Hepatocyte (in vitro differentiated cells): ENCODE results near the gene HNRNPA0. TPM values are rescaled to one million over a fixed set of nuclear protein-coding genes. Genes with fewer than 3 reads are reported as not detected.
A peak's percentile ranks its signal among the peaks of the same experiment; 100 is the strongest.

Experiments
- DNase-seq: peaks from one replicate; pipeline ENCODE4 v3.0.0-alpha.2; 2016; ENCODE audit warnings: low spot score
- H2AFZ ChIP-seq: fragments of 200-600 bp; sonication (generic); 2 replicates; pipeline ENCODE4 v1.6.0; 2016; ENCODE audit warnings: antibody characterized with exemption, mild to moderate bottlenecking
- H3K27ac ChIP-seq: fragments of 200-600 bp; sonication (generic); 2 replicates; pipeline ENCODE4 v1.5.1; 2016; ENCODE audit warnings: mild to moderate bottlenecking
- H3K27me3 ChIP-seq: fragments of 200-600 bp; sonication (generic); 2 replicates; pipeline ENCODE4 v1.6.1; 2016
- H3K36me3 ChIP-seq: fragments of 200-600 bp; sonication (generic); replicated peaks from 2 replicates; pipeline ENCODE4 v1.5.1; 2016; ENCODE audit warnings: low read depth; ENCODE audit not compliant: insufficient read depth
- H3K4me1 ChIP-seq: fragments of 200-600 bp; sonication (generic); 2 replicates; pipeline ENCODE4 v1.5.1; 2016; ENCODE audit warnings: mild to moderate bottlenecking, moderate library complexity; ENCODE audit not compliant: insufficient read depth
- H3K4me2 ChIP-seq: fragments of 200-600 bp; sonication (generic); 2 replicates; pipeline ENCODE4 v1.6.0; 2016
- H3K4me3 ChIP-seq: fragments of 200-600 bp; sonication (generic); 2 replicates; pipeline ENCODE4 v1.5.1; 2016; ENCODE audit warnings: mild to moderate bottlenecking
- H3K79me2 ChIP-seq: fragments of 200-600 bp; sonication (generic); 2 replicates; pipeline ENCODE4 v1.6.0; 2017; ENCODE audit warnings: mild to moderate bottlenecking
- H3K9me2 ChIP-seq: fragments of 200-600 bp; sonication (generic); replicated peaks from 2 replicates; pipeline ENCODE4 v1.6.0; 2017; ENCODE audit warnings: mild to moderate bottlenecking; ENCODE audit not compliant: insufficient read depth
- H3K9me3 ChIP-seq: fragments of 200-600 bp; sonication (generic); 2 replicates; pipeline ENCODE4 v1.5.1; 2016; ENCODE audit warnings: low read depth, mild to moderate bottlenecking
- H4K20me1 ChIP-seq: fragments of 200-600 bp; sonication (generic); 2 replicates; pipeline ENCODE4 v1.6.0; 2016; ENCODE audit warnings: mild to moderate bottlenecking; ENCODE audit not compliant: insufficient read depth, poor library complexity, severe bottlenecking
- EZH2 ChIP-seq: fragments of 200-600 bp; sonication (generic); IDR thresholded peaks from 2 replicates; pipeline ENCODE4 v1.6.1; 2016; ENCODE audit warnings: antibody characterized with exemption, mild to moderate bottlenecking, borderline replicate concordance
- EZH2phosphoT487 ChIP-seq: fragments of 200-600 bp; sonication (generic); IDR thresholded peaks from one replicate; pipeline ENCODE4 v1.6.1; 2018; ENCODE audit warnings: antibody characterized with exemption, mild to moderate bottlenecking, low read depth, moderate library complexity; ENCODE audit not compliant: unreplicated experiment, severe bottlenecking
- WGBS: methylation state at CpG from one replicate; pipeline ENCODE4 v1.1.6; 2016; ENCODE audit warnings: low lambda C conversion rate; ENCODE audit errors: missing lambda C conversion rate; 5-methylcytosine and 5-hydroxymethylcytosine counted together
- polyA plus RNA-seq: library from polyadenylated mRNA; unstranded; fragments of >200 nt; fragmentation: Nextera tagmentation; extraction: Ambion mirVana; gene quantifications from 2 replicates; pipeline ENCODE4 v1.2.1, GENCODE V29; 2016
- total RNA-seq: library from RNA; depleted of rRNA; stranded (reverse); fragments of >200 nt; gene quantifications from 2 replicates; pipeline ENCODE4 v1.2.3, GENCODE V29; 2014
- TF ChIP-seq, protein P1 (sequence below): fragments of 200-600 bp; sonication (generic); IDR thresholded peaks from 2 replicates; pipeline ENCODE4 v1.5.1; 2016; ENCODE audit warnings: antibody characterized with exemption, mild to moderate bottlenecking; ENCODE audit not compliant: poor library complexity

HNRNPA0 gene
- total and polyA plus RNA-seq, 2 experiments from 2014 or later, result 15.8 to 30.8 TPM

DNA sequence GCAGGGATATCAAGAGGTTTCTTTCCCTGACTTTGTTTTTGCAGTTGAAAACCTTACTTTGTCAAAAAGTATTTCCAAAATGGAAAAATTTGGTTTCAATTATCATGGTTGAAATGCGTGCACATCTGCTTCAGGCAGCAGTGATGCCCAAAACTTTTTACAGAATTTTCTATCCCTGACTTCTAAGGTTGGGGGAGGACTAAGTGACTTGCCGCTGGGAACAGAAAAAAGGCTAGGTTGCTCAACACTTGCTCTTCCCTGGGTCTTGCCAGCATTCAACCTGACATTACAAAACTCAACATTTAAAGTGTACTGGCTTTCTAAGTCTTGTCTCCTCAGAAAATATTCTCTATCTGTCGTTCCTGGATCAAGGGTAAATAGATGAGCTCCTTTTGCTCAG lies 23.0 kb downstream of the HNRNPA0 start:
- H3K79me2 ChIP-seq, result peaks cover 25% of the 10 kb centered on the region
- no peaks in the 10 kb centered on the region for H4K20me1 ChIP-seq
- no peak overlapping the region for H2AFZ ChIP-seq
- no peak overlapping the region for H3K4me2 ChIP-seq
- no peak for DNase-seq
- no peaks in the 10 kb centered on the region for H3K36me3 ChIP-seq
- H3K9me2 ChIP-seq, result no peaks in the 10 kb centered on the region
- H3K27ac ChIP-seq, result no peak overlapping the region
- TF ChIP-seq EZH2 (no peak), EZH2phosphoT487 (no peak)
- TF ChIP-seq, protein P1, sequence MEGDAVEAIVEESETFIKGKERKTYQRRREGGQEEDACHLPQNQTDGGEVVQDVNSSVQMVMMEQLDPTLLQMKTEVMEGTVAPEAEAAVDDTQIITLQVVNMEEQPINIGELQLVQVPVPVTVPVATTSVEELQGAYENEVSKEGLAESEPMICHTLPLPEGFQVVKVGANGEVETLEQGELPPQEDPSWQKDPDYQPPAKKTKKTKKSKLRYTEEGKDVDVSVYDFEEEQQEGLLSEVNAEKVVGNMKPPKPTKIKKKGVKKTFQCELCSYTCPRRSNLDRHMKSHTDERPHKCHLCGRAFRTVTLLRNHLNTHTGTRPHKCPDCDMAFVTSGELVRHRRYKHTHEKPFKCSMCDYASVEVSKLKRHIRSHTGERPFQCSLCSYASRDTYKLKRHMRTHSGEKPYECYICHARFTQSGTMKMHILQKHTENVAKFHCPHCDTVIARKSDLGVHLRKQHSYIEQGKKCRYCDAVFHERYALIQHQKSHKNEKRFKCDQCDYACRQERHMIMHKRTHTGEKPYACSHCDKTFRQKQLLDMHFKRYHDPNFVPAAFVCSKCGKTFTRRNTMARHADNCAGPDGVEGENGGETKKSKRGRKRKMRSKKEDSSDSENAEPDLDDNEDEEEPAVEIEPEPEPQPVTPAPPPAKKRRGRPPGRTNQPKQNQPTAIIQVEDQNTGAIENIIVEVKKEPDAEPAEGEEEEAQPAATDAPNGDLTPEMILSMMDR, result no peak
- H3K9me3 ChIP-seq, result no peaks in the 10 kb centered on the region
- H3K4me1 ChIP-seq, result peaks cover 14% of the 10 kb centered on the region
- whole genome bisulfite sequencing, result 82% methylated on average over 3 of the region's 3 CpGs
- H3K27me3 ChIP-seq, result no peaks in the 10 kb centered on the region
- no peak overlapping the region for H3K4me3 ChIP-seq

GRCh38 chr5:137730336-137730735 lies 23.8 kb downstream of the HNRNPA0 start:
- TF ChIP-seq EZH2 (no peak), EZH2phosphoT487 (no peak)
- TF ChIP-seq, protein P1, result no peak

GRCh38 chr5:137728048-137728447 lies 26.1 kb downstream of the HNRNPA0 start:
- Histone ChIP-seq H3K4me3 (no peak overlapping the region), H3K79me2 (peaks cover 11% of the 10 kb centered on the region), H3K9me3 (no peaks in the 10 kb centered on the region), H3K36me3 (no peaks in the 10 kb centered on the region), H3K9me2 (no peaks in the 10 kb centered on the region), H3K4me1 (no peaks in the 10 kb centered on the region), H3K27ac (no peak overlapping the region), H2AFZ (no peak overlapping the region), H3K27me3 (no peaks in the 10 kb centered on the region), H4K20me1 (no peaks in the 10 kb centered on the region), H3K4me2 (no peak overlapping the region)
- DNase-seq, result no peak
- WGBS, result 78% methylated on average over 1 of the region's 1 CpG
- TF ChIP-seq EZH2, result no peak
- TF ChIP-seq, protein P1, result peak; percentile 6

More at GRCh38 chr5:137730336-137730735, 23.8 kb downstream of the HNRNPA0 start:
- H3K36me3 ChIP-seq, result no peaks in the 10 kb centered on the region
- no peaks in the 10 kb centered on the region for H3K9me2 ChIP-seq
- H3K4me1 ChIP-seq, result peaks cover 6% of the 10 kb centered on the region
- H3K4me3 ChIP-seq, result no peak overlapping the region
- no peaks in the 10 kb centered on the region for H4K20me1 ChIP-seq
- no peak for DNase-seq
- peaks cover 25% of the 10 kb centered on the region for H3K79me2 ChIP-seq
- H3K9me3 ChIP-seq, result no peaks in the 10 kb centered on the region
- H2AFZ ChIP-seq, result no peak overlapping the region
- no peak overlapping the region for H3K27ac ChIP-seq
- H3K27me3 ChIP-seq, result no peaks in the 10 kb centered on the region
- no peak overlapping the region for H3K4me2 ChIP-seq

- no peak for DNase-seq
- WGBS, result 57% methylated on average over 2 of the region's 2 CpGs
- no peaks in the 10 kb centered on the region for H3K9me2 ChIP-seq
- H3K9me3 ChIP-seq, result no peaks in the 10 kb centered on the region
- H3K4me3 ChIP-seq, result no peak overlapping the region
- no peaks in the 10 kb centered on the region for H3K27me3 ChIP-seq
- no peak for TF ChIP-seq EZH2
- TF ChIP-seq, protein P1, result no peak
- no peak for TF ChIP-seq EZH2phosphoT487
- no peak overlapping the region for H3K27ac ChIP-seq
- peaks cover 9% of the 10 kb centered on the region for H3K79me2 ChIP-seq
- H3K36me3 ChIP-seq, result no peaks in the 10 kb centered on the region
- H4K20me1 ChIP-seq, result no peaks in the 10 kb centered on the region
- H3K4me2 ChIP-seq, result no peak overlapping the region
- H2AFZ ChIP-seq, result no peak overlapping the region
- no peaks in the 10 kb centered on the region for H3K4me1 ChIP-seq
Measured at GRCh38 chr5:137727623-137728022, 26.5 kb downstream of the HNRNPA0 start.
